ENCODE measurements around the gene FPGS.

DNA sequence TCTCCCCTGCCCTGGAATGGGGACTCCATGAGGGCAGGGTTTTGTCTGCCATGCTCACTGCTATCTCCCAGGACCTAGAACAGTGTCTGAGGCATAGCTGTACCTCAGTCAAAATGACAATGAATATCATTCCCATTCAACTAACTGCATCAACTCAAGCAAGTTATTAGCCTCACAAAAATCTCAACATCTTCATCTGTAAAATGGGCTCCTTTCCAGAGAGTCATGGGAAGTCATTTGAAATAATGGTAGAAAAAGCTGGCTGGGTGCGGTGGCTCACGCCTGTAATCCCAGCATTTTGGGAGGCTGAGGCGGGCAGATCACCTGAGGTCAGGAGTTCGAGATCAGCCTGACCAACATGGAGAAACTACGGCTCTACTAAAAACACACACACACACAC lies 33.6 kb upstream of the FPGS start:
- TF ChIP-seq POLR2A (IDR thresholded peaks at IDR 0.05), result no peak
- TF ChIP-seq, protein P1, sequence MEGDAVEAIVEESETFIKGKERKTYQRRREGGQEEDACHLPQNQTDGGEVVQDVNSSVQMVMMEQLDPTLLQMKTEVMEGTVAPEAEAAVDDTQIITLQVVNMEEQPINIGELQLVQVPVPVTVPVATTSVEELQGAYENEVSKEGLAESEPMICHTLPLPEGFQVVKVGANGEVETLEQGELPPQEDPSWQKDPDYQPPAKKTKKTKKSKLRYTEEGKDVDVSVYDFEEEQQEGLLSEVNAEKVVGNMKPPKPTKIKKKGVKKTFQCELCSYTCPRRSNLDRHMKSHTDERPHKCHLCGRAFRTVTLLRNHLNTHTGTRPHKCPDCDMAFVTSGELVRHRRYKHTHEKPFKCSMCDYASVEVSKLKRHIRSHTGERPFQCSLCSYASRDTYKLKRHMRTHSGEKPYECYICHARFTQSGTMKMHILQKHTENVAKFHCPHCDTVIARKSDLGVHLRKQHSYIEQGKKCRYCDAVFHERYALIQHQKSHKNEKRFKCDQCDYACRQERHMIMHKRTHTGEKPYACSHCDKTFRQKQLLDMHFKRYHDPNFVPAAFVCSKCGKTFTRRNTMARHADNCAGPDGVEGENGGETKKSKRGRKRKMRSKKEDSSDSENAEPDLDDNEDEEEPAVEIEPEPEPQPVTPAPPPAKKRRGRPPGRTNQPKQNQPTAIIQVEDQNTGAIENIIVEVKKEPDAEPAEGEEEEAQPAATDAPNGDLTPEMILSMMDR (IDR thresholded peaks at IDR 0.05), result no peak

Data from body of pancreas (tissue), 4 donors.